Stomach (tissue), 4 donors: Measurements from ENCODE around the gene CCDC83.
A peak's percentile ranks its signal among the peaks of the same experiment; 100 is the strongest.

Experiments used
- CTCF ChIP-seq, 7 experiments: fragments of 450-650 bp in 4 of 7; fragments of 200-600 bp in 3 of 7; sonication (generic) in 3 of 7; IDR thresholded peaks; one replicate each; pipeline ENCODE4 v1.5.1; 2016 to 2019; ENCODE audit warnings: antibody characterized with exemption in 7 of 7, control low read depth in 2 of 7, mild to moderate bottlenecking in 1 of 7
- POLR2AphosphoS5 ChIP-seq, 3 donors: sonication (generic); formaldehyde crosslinking; IDR thresholded peaks; one replicate each; pipeline ENCODE4 v1.6.1; 2016; ENCODE audit warnings: antibody characterized with exemption in 3 of 3

- TF ChIP-seq CTCF (IDR thresholded peaks at IDR 0.05) (peak in 2 of 7 experiments; percentile 23 to 28), POLR2AphosphoS5 (IDR thresholded peaks at IDR 0.05) (no peak)
These were observed 28.9 kb upstream of the CCDC83 start for GRCh38 chr11:85826116-85826855.
